ENCODE data around the gene ARHGEF10L.

ARHGEF10L gene

DNA sequence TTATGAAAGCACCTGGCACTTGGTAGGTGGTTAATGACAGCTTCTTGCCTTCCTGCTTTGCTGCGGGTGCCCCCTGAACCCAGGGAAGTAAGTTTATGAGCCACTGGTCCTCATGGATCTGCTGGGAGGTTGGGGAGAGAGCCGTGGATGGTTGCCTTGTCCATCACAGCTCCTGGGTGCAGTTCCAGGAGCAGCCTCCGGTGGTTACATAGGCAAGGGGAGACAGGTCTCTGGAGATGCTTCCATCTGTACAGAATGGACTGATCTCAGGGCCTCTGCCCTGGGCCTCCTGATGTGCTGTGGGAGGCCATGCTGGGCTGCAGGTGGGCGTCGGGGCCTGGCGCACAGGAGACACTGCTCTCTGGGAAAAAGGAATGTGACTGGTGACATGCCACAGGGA is 31.6 kb upstream of the ARHGEF10L start:
- H3K27ac ChIP-seq, result no peak overlapping the region
- TF ChIP-seq ZFX (IDR thresholded peaks at IDR 0.05), result no peak

DNA sequence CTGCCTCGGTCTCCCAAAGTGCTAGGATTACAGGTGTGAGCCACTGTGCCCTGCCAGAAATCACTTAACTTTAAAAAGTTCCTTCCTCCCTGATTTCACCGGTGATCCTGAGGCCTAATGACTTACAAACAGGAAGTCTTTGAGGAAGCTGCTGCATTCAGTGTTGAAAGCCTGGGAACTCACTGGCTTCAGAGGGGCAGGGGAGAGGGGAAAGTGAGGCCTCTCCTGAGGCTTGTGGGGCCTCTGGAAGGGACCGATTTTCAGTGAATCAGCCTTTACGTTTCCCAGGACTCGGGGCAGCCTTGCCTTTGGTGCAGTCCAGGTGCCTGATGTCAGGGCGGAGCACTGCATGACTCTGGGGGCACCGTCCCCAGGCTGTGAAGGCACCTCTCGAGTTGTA is 30.1 kb upstream of the ARHGEF10L start:
- no peak for TF ChIP-seq ZFX (IDR thresholded peaks at IDR 0.05)
- TF ChIP-seq, protein P1, sequence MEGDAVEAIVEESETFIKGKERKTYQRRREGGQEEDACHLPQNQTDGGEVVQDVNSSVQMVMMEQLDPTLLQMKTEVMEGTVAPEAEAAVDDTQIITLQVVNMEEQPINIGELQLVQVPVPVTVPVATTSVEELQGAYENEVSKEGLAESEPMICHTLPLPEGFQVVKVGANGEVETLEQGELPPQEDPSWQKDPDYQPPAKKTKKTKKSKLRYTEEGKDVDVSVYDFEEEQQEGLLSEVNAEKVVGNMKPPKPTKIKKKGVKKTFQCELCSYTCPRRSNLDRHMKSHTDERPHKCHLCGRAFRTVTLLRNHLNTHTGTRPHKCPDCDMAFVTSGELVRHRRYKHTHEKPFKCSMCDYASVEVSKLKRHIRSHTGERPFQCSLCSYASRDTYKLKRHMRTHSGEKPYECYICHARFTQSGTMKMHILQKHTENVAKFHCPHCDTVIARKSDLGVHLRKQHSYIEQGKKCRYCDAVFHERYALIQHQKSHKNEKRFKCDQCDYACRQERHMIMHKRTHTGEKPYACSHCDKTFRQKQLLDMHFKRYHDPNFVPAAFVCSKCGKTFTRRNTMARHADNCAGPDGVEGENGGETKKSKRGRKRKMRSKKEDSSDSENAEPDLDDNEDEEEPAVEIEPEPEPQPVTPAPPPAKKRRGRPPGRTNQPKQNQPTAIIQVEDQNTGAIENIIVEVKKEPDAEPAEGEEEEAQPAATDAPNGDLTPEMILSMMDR (conservative IDR thresholded peaks at IDR 0.05), result no peak

DNA sequence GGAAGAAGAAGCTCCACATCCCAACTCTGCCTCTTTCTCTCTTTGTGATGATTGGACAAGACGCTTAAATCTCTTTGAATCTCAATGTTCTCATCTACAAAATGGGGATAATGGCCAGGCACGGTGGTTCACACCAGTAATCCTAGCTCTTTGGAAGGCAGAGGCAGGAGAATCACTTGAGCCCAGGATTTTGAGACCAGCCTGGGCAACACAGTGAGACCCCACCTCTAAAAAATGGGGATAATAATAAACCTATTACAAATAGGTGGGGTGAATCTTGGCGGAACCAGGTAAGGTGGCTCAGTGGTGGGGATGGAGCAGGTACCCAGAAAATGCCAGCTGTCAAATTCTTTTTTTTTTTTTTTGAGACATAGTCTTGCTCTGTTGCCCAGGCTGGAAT is 29.4 kb upstream of the ARHGEF10L start:
- no peak for TF ChIP-seq ZFX (IDR thresholded peaks at IDR 0.05)
- TF ChIP-seq, protein P1 (conservative IDR thresholded peaks at IDR 0.05), result no peak

More for the DNA sequence above, 30.1 kb upstream of the ARHGEF10L start:
- H3K27ac ChIP-seq, result no peak overlapping the region

DNA sequence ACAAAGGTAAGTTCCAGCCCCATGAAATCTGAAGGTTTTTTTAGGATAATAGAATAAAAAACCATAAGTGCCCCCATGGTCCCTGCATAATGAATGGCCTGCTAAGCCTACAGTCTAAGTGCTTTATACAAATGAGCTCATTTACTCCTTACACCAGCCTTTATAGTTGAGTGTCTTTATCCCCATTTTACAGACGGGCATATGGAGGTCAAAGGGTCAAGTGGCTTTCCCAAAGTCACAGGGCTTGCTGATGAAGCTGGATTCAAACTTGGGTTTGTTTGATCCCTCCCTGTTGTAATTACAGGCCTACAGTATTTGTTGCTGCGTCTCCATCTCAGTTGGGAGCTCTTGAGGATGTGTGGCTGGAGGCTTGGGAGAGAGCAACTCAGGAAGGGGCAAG is 28.3 kb upstream of the ARHGEF10L start:
- TF ChIP-seq ZFX (IDR thresholded peaks at IDR 0.05), result no peak
- TF ChIP-seq, protein P1 (conservative IDR thresholded peaks at IDR 0.05), result no peak
- H3K27ac ChIP-seq, result no peak overlapping the region

More for the DNA sequence above, 29.4 kb upstream of the ARHGEF10L start:
- no peak overlapping the region for H3K27ac ChIP-seq

DNA sequence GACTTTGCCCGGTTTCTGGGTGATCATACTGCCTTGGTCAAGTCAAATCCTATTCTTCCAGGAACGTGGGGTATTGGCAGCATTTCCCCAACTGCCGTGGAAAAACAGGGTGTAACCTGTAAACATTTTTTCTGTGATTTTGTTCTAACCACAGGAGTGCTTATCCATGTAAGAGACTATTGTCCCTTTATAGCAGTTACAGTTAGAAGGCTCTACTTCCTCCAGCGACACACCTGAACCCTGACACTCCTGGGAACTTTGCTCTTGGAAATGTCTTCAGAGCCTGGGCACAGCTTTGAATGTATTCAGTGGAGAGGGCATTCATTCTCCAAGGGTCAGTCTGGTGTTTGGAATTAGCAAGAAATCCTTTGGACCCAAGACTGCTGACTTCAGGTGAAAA is 26.4 kb upstream of the ARHGEF10L start:
- no peak overlapping the region for H3K27ac ChIP-seq
- TF ChIP-seq, protein P1 (conservative IDR thresholded peaks at IDR 0.05), result no peak
- no peak for TF ChIP-seq ZFX (IDR thresholded peaks at IDR 0.05)

DNA sequence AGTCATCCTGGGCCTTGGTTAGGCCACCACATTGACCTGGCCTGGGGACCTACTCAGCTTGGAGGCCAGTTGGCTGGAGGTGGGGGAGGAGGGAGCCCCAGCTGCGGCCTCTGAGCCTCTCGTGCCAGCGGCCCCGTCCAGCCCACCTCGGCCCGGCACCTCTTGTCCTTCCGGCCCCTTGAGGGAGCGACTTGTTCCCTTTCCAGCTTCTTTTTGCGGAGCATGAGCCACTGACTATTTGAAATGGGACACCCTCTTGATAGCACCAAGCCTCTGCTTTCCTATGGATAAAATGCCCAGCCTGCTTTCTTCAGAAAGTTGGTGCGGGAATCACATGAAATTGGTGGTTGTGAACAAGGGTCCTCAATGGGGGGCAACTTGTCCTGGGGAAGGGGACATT is 24.7 kb upstream of the ARHGEF10L start:
- no peak overlapping the region for H3K27ac ChIP-seq
- TF ChIP-seq ZFX (IDR thresholded peaks at IDR 0.05), result no peak
- TF ChIP-seq, protein P1 (conservative IDR thresholded peaks at IDR 0.05), result no peak

DNA sequence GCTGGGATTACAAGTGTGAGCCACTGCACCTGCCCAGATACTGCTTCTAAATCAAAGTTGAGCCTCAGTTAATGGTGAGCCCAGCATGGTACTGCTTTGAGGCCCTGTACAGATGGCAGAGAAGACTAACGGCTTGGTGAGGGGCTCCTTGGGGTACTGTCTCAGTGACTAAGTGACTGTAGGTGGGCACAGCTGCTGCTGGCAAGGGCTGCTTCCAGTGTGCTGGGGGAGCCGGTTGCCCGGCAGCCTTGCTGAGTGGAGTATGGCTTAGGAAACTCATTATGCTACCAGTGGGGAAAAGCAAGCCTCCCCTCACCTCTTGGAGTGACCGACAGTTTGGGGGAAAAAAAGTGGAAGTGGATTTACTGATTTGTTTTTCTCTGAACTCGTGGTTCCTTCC is 23.6 kb upstream of the ARHGEF10L start:
- H3K27ac ChIP-seq, result no peak overlapping the region
- no peak for TF ChIP-seq ZFX (IDR thresholded peaks at IDR 0.05)
- TF ChIP-seq, protein P1 (conservative IDR thresholded peaks at IDR 0.05), result no peak

Data from C4-2B (cell line).